ENCODE results near the gene SEC31B. TPM values are rescaled to one million over a fixed set of nuclear protein-coding genes. Genes with fewer than 3 reads are reported as not detected.

The SEC31B gene
- polyA plus RNA-seq, 4 donors, result 4.4 to 18.6 (median 10.3) TPM

DNA sequence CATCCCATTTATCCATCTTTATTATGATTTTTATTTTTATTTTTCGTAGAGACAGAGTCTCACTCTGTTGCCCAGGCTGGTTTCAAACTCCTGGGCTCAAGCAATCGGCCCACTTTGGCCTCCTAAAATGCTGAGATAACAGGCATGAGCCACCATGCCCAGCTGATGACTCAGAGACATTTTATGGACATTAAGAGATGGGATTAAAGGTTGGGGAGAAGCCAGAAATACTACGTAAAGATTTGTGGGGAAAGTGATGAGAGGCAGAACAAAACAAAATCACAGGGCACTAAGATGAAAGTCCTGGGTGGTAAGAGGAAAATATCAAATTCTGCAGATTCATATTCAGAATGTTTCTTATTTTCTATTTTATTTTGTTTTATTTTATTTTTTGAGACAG is 49.3 kb downstream of the SEC31B start:
- H3K9me3 ChIP-seq (ENCODE audit: control insufficient read depth in 2 of 2, insufficient read depth in 1 of 2, low read depth in 1 of 2, low read length in 1 of 2), result no peaks in the 10 kb centered on the region
- no peaks in the 10 kb centered on the region for H3K4me1 ChIP-seq (ENCODE audit: control insufficient read depth in 3 of 3, insufficient read depth in 2 of 3, low read depth in 1 of 3, low read length in 2 of 3)
- no peak overlapping the region for H3K27ac ChIP-seq (ENCODE audit: low read depth in 1 of 3, low read length in 2 of 3)
- H3K27me3 ChIP-seq (ENCODE audit: control insufficient read depth in 3 of 3, insufficient read depth in 3 of 3, low read length in 3 of 3), result peaks cover 0 to 11% (median 3%) of the 10 kb centered on the region in 3 donors
- DNase-seq (no peak), FAIRE-seq (no peak)
- no peak overlapping the region for H3K4me3 ChIP-seq (ENCODE audit: low read depth in 1 of 3, low read length in 3 of 3)
- 52 to 68% (median 62%) methylated on average over 3 of the region's 3 CpGs for WGBS, 3 donors
- no peaks in the 10 kb centered on the region for H3K36me3 ChIP-seq (ENCODE audit: control insufficient read depth in 3 of 3, insufficient read depth in 2 of 3, low read depth in 1 of 3, low read length in 3 of 3)

DNA sequence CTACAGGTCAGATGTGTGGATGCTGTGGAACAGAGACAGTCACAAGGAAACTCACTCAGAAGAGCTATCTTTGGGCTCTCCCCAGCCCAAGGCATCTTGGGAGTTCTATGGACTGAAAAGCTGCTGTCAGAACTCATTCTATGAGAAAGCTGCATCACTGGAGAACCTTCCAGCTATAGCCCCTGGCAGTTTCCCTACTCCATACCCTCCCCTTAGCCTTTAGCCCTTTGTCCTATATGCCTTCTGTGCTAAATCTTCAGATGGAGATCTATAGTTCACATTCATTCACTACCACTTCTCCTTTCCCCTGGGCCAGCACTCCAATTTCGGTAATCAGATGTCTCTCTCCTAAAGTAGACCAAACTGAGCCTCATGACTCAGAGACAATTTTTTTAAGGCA is 49.9 kb downstream of the SEC31B start:
- WGBS, 3 donors, result 89 to 95% (median 89%) methylated on average over 1 of the region's 1 CpG
- Histone ChIP-seq H3K27ac (ENCODE audit: low read depth in 1 of 3, low read length in 2 of 3) (no peak overlapping the region), H3K9me3 (ENCODE audit: control insufficient read depth in 2 of 2, insufficient read depth in 1 of 2, low read depth in 1 of 2, low read length in 1 of 2) (no peaks in the 10 kb centered on the region), H3K4me1 (ENCODE audit: control insufficient read depth in 3 of 3, insufficient read depth in 2 of 3, low read depth in 1 of 3, low read length in 2 of 3) (no peaks in the 10 kb centered on the region), H3K27me3 (ENCODE audit: control insufficient read depth in 3 of 3, insufficient read depth in 3 of 3, low read length in 3 of 3) (peaks cover 0 to 12% (median 3%) of the 10 kb centered on the region in 3 donors), H3K4me3 (ENCODE audit: low read depth in 1 of 3, low read length in 3 of 3) (no peak overlapping the region), H3K36me3 (ENCODE audit: control insufficient read depth in 3 of 3, insufficient read depth in 2 of 3, low read depth in 1 of 3, low read length in 3 of 3) (no peaks in the 10 kb centered on the region)
- no peak for DNase-seq
- no peak for FAIRE-seq

DNA sequence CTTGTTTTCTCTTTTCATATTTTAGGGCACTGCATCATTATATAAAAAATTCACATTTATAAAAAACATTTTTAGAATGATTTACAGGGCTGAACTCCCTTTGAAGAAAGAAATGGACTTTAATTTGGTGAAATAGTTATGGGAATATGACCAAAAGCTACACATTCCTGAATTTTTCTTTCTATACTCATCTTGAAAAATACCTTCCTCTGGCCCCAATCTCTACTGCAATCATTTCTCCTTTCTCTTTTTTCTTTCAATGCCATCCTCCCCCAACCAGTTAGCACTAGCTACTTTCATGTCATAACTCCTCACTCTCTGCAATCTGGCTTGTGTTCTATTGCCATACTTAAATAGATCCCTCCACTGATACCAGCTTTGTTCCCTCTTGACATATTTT is 50.7 kb downstream of the SEC31B start:
- Histone ChIP-seq H3K4me1 (ENCODE audit: control insufficient read depth in 3 of 3, insufficient read depth in 2 of 3, low read depth in 1 of 3, low read length in 2 of 3) (no peaks in the 10 kb centered on the region), H3K4me3 (ENCODE audit: low read depth in 1 of 3, low read length in 3 of 3) (no peak overlapping the region), H3K36me3 (ENCODE audit: control insufficient read depth in 3 of 3, insufficient read depth in 2 of 3, low read depth in 1 of 3, low read length in 3 of 3) (no peaks in the 10 kb centered on the region), H3K27me3 (ENCODE audit: control insufficient read depth in 3 of 3, insufficient read depth in 3 of 3, low read length in 3 of 3) (peaks cover 0 to 12% (median 3%) of the 10 kb centered on the region in 3 donors), H3K9me3 (ENCODE audit: control insufficient read depth in 2 of 2, insufficient read depth in 1 of 2, low read depth in 1 of 2, low read length in 1 of 2) (no peaks in the 10 kb centered on the region), H3K27ac (ENCODE audit: low read depth in 1 of 3, low read length in 2 of 3) (no peak overlapping the region)
- FAIRE-seq (no peak), DNase-seq (no peak)

DNA sequence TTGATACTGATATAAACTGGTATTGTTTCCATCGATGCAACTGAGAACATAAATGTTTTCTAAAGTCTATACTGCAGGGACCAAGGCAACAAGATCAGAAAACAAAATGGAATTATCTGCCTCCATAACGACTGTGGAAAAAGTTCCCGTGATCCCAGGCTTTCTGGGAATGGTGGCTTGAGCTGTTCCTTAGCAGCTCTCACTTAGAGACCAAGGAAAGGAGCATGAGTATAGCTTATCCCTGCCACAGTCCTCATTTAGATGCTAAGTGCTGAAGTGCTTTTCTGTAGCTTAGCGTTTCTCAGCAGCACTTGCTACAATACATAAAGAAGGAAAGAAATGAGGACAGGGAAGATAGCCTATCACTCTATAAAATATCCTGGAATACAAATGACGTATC is 51.3 kb downstream of the SEC31B start:
- H3K36me3 ChIP-seq (ENCODE audit: control insufficient read depth in 3 of 3, insufficient read depth in 2 of 3, low read depth in 1 of 3, low read length in 3 of 3), result no peaks in the 10 kb centered on the region
- 62 to 66% (median 66%) methylated on average over 5 of the region's 5 CpGs for WGBS, 3 donors
- no peak overlapping the region for H3K4me3 ChIP-seq (ENCODE audit: low read depth in 1 of 3, low read length in 3 of 3)
- H3K4me1 ChIP-seq (ENCODE audit: control insufficient read depth in 3 of 3, insufficient read depth in 2 of 3, low read depth in 1 of 3, low read length in 2 of 3), result no peaks in the 10 kb centered on the region
- H3K27ac ChIP-seq (ENCODE audit: low read depth in 1 of 3, low read length in 2 of 3), result no peak overlapping the region
- no peaks in the 10 kb centered on the region for H3K9me3 ChIP-seq (ENCODE audit: control insufficient read depth in 2 of 2, insufficient read depth in 1 of 2, low read depth in 1 of 2, low read length in 1 of 2)
- no peak for FAIRE-seq
- no peak for DNase-seq
- peaks cover 0 to 12% (median 0%) of the 10 kb centered on the region in 3 donors for H3K27me3 ChIP-seq (ENCODE audit: control insufficient read depth in 3 of 3, insufficient read depth in 3 of 3, low read length in 3 of 3)

DNA sequence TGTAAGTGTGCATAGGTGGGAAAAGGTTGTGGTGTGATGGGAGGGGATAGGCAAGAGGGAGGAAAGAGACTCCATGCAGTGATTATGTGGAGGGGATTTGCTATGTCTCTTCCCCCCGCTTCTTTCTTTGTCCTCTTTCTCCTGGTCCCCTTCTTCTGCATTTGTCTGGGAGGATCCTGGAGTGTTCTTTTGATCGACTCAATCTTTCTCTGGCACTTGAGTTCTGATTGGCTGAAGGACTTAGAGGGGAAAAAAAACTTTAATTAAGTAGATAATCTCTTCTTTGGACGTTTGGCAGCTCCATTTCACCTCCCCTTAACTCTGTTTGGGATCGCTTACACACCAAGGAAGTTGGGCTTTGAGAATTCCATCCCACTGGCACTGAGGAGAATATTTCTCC is 57.0 kb downstream of the SEC31B start, which contains the start of gene WNT8B:
Gene WNT8B, plus strand, starts transcription at position 301 of the 400 bp plus-strand sequence. CDS start 160 bp downstream, outside the sequence.
- Histone ChIP-seq H3K36me3 (ENCODE audit: control insufficient read depth in 3 of 3, insufficient read depth in 2 of 3, low read depth in 1 of 3, low read length in 3 of 3) (no peaks in the 10 kb centered on the region), H3K27me3 (ENCODE audit: control insufficient read depth in 3 of 3, insufficient read depth in 3 of 3, low read length in 3 of 3) (peaks cover 0 to 12% (median 4%) of the 10 kb centered on the region in 3 donors), H3K9me3 (ENCODE audit: control insufficient read depth in 2 of 2, insufficient read depth in 1 of 2, low read depth in 1 of 2, low read length in 1 of 2) (no peaks in the 10 kb centered on the region), H3K4me3 (ENCODE audit: low read depth in 1 of 3, low read length in 3 of 3) (no peak within 1 kb of the TSS), H3K4me1 (ENCODE audit: control insufficient read depth in 3 of 3, insufficient read depth in 2 of 3, low read depth in 1 of 3, low read length in 2 of 3) (no peaks in the 10 kb centered on the region), H3K27ac (ENCODE audit: low read depth in 1 of 3, low read length in 2 of 3) (no peak within 1 kb of the TSS)
- DNase-seq (no peak), FAIRE-seq (no peak)
- 50 to 69% (median 67%) methylated on average over 4 of the region's 4 CpGs for WGBS, 3 donors

DNA sequence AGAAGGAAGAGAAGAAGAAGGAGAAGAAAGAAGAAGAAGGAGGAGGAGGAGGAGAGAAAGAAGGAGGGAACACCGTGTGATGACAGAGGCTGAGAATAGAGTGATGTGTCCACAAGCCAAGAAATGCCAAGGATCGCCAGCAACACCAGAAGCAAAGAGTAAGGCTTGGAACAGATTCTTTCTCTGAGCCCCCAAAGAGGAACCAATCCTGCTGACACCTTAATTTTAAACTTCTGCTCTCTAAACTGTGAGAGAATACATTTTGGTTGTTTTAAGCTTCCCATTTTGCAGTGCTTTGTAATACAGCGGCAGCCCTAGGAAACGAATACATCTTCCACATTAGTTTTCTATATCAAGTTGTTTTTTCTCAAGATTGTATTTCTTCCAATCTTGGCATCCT is 70.7 kb downstream of the SEC31B start:
- no peak overlapping the region for H3K27ac ChIP-seq (ENCODE audit: low read depth in 1 of 3, low read length in 2 of 3)
- DNase-seq (no peak), FAIRE-seq (no peak)
- no peaks in the 10 kb centered on the region for H3K4me1 ChIP-seq (ENCODE audit: control insufficient read depth in 3 of 3, insufficient read depth in 2 of 3, low read depth in 1 of 3, low read length in 2 of 3)
- 77 to 90% (median 78%) methylated on average over 4 of the region's 4 CpGs for WGBS, 3 donors
- peaks cover 0 to 4% of the 10 kb centered on the region in 2 donors for H3K9me3 ChIP-seq (ENCODE audit: control insufficient read depth in 2 of 2, insufficient read depth in 1 of 2, low read depth in 1 of 2, low read length in 1 of 2)
- H3K36me3 ChIP-seq (ENCODE audit: control insufficient read depth in 3 of 3, insufficient read depth in 2 of 3, low read depth in 1 of 3, low read length in 3 of 3), result no peaks in the 10 kb centered on the region
- H3K27me3 ChIP-seq (ENCODE audit: control insufficient read depth in 3 of 3, insufficient read depth in 3 of 3, low read length in 3 of 3), result peaks cover 0 to 4% (median 3%) of the 10 kb centered on the region in 3 donors
- no peak overlapping the region for H3K4me3 ChIP-seq (ENCODE audit: low read depth in 1 of 3, low read length in 3 of 3)

DNA sequence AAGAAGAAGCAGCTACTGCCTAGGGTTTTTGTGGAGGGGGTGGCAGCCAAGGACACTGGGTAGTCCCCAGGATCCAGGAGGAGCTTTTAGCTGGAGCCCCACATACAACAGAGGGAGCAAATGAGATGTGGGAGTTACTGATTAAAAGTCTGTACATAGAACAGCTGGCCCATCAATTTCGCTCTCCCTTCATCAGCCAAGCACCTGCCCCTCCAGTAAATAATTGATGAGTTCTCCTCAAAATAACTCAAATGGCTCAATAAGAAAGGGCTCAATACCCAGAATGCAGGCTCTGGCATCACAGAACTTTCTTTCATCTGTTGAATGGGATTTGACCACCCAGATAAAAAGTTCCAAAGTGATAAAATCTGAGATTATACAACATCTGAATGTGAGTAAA is 72.0 kb downstream of the SEC31B start:
- peaks cover 0 to 4% of the 10 kb centered on the region in 2 donors for H3K9me3 ChIP-seq (ENCODE audit: control insufficient read depth in 2 of 2, insufficient read depth in 1 of 2, low read depth in 1 of 2, low read length in 1 of 2)
- peaks cover 0 to 4% (median 3%) of the 10 kb centered on the region in 3 donors for H3K27me3 ChIP-seq (ENCODE audit: control insufficient read depth in 3 of 3, insufficient read depth in 3 of 3, low read length in 3 of 3)
- no peaks in the 10 kb centered on the region for H3K4me1 ChIP-seq (ENCODE audit: control insufficient read depth in 3 of 3, insufficient read depth in 2 of 3, low read depth in 1 of 3, low read length in 2 of 3)
- FAIRE-seq (no peak), DNase-seq (no peak)
- H3K4me3 ChIP-seq (ENCODE audit: low read depth in 1 of 3, low read length in 3 of 3), result no peak overlapping the region
- H3K27ac ChIP-seq (ENCODE audit: low read depth in 1 of 3, low read length in 2 of 3), result no peak overlapping the region
- no peaks in the 10 kb centered on the region for H3K36me3 ChIP-seq (ENCODE audit: control insufficient read depth in 3 of 3, insufficient read depth in 2 of 3, low read depth in 1 of 3, low read length in 3 of 3)
- 68 to 80% (median 72%) methylated on average over 1 of the region's 1 CpG for WGBS, 3 donors

DNA sequence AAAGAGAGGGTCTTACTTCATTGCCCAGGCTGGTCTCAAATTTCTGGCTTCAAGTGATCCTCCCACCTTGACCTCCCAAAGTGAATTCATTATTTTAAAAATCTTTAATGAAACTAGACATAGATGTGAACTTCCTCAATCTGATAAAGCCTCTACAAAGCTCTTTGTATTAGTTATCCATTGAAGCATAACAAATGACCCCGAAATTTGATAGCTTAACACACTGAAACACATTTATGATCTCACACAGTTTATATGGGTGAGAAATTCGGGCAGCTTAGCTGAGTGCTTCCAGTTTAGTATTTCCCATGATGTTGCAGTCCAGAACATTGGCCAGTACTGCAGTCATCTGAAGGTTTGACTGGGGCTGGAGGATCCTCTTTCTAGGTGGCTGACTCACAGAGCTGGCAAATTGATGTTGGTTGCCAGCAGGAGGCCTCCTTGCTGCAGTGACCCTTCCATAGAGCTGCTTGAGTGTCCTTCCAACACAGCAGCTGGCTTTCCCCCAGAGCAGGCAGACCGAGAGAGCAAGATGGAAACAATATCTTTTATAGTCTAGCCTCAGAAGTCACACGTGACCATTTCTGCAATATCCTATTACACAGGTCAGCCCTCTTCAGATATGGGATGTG is 73.4 kb downstream of the SEC31B start:
- Histone ChIP-seq H3K4me1 (ENCODE audit: control insufficient read depth in 3 of 3, insufficient read depth in 2 of 3, low read depth in 1 of 3, low read length in 2 of 3) (no peaks in the 10 kb centered on the region), H3K27me3 (ENCODE audit: control insufficient read depth in 3 of 3, insufficient read depth in 3 of 3, low read length in 3 of 3) (peaks cover 0 to 3% (median 3%) of the 10 kb centered on the region in 3 donors), H3K9me3 (ENCODE audit: control insufficient read depth in 2 of 2, insufficient read depth in 1 of 2, low read depth in 1 of 2, low read length in 1 of 2) (peaks cover 0 to 4% of the 10 kb centered on the region in 2 donors), H3K4me3 (ENCODE audit: low read depth in 1 of 3, low read length in 3 of 3) (no peak overlapping the region), H3K27ac (ENCODE audit: low read depth in 1 of 3, low read length in 2 of 3) (no peak overlapping the region), H3K36me3 (ENCODE audit: control insufficient read depth in 3 of 3, insufficient read depth in 2 of 3, low read depth in 1 of 3, low read length in 3 of 3) (no peaks in the 10 kb centered on the region)
- FAIRE-seq, result no peak
- DNase-seq, result no peak
- WGBS, 3 donors, result 57 to 75% (median 69%) methylated on average over 4 of the region's 4 CpGs

DNA sequence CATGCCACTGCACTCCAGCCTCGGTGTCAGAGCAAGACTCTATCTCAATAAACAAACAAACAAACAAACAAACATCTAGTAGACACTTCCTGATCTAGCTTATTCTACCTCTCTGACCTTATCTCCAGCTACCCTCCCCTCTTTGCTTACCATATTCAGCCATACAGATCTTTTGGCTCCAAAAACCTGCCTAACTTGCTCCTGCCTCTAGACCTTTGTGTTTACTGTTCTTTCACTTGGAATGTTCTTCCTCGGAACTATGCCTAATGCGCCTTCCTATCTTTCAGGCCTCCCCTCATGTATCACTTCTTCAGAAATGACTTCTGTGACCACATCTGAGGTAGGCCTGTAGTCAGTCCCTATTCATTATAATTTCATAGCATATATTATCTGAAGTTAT is 77.1 kb downstream of the SEC31B start:
- Histone ChIP-seq H3K27ac (ENCODE audit: low read depth in 1 of 3, low read length in 2 of 3) (no peak overlapping the region), H3K4me3 (ENCODE audit: low read depth in 1 of 3, low read length in 3 of 3) (no peak overlapping the region), H3K36me3 (ENCODE audit: control insufficient read depth in 3 of 3, insufficient read depth in 2 of 3, low read depth in 1 of 3, low read length in 3 of 3) (no peaks in the 10 kb centered on the region), H3K9me3 (ENCODE audit: control insufficient read depth in 2 of 2, insufficient read depth in 1 of 2, low read depth in 1 of 2, low read length in 1 of 2) (peaks cover 0 to 4% of the 10 kb centered on the region in 2 donors), H3K27me3 (ENCODE audit: control insufficient read depth in 3 of 3, insufficient read depth in 3 of 3, low read length in 3 of 3) (peaks cover 0 to 3% (median 0%) of the 10 kb centered on the region in 3 donors), H3K4me1 (ENCODE audit: control insufficient read depth in 3 of 3, insufficient read depth in 2 of 3, low read depth in 1 of 3, low read length in 2 of 3) (no peaks in the 10 kb centered on the region)
- WGBS, 3 donors, result 37 to 67% (median 57%) methylated on average over 3 of the region's 3 CpGs
- DNase-seq, result no peak
- FAIRE-seq, result no peak
